GM19463 (cell line): ENCODE data around the gene CTDNEP1.

Experiments
- ATAC-seq: cut with Tn5 transposase; IDR thresholded peaks from one replicate; pipeline ENCODE4 v1.9.1; 2021; ENCODE audit warnings: mild to moderate bottlenecking, moderate library complexity; ENCODE audit not compliant: unreplicated experiment

The CTDNEP1 gene

DNA sequence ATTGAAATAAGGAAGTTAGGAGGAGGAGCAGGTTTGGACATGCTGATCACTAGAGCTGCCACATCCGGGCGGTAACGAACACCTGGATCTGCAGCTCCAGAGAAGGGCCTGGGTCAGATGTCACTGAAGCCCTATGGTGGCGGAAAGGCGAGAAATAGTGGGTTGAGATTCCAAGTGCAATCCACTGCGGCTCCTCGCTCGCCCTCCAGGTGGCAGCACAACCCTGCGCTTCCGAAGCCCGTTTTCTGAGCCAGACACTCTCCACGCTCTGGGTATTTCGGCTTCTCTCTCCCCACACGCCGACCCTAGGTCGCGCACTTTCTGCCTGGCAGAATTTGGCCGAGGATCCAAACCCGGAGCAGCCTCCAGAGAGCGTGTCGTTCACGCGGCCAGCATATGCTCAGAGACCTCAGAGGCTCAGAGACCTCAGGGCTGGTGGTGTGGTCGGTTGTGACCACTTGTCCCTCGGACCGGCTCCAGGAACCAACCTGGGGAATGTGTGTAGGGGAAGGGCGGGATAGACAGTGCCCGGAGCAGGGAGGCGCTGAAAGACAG lies 29.1 kb upstream of the CTDNEP1 start:
- peak; percentile 41 for ATAC-seq

DNA sequence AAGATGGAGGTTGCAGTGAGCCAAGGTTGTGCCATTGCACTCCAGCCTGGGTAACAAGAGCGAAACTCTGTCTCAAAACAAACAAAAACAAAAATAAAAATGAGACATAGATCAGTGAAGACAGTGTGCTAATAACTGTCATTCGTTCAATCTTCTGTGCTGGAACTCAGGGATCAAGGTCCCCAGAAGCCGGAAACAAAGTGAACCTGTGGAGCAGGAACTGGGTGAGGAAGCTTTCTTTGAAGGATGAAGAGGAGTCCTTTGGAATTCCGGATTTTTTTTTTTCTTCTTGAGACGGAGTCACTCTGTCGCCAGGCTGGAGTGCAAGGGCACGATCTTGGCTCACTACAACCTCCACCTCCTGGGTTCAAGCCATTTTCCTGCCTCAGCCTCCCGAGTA lies 27.9 kb upstream of the CTDNEP1 start:
- ATAC-seq = no peak

DNA sequence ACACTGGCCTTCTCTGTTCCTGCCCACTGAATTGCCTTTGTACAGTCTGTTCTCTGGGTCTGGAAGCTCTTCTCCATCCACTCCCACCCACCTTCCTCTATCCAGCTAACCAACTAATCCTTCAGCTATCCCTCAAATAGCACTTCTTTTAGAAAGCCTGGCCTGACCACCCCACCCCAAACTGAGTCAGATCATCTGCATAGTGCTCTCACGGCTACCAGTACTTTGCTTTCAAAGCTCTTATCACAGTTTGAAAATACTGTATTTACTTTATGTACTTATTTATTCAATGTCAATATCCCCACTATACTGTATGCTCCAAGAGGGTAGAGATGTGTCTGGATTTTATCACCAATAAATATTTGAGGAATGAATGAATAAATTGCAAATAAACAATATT lies 15.2 kb upstream of the CTDNEP1 start:
- no peak for ATAC-seq

DNA sequence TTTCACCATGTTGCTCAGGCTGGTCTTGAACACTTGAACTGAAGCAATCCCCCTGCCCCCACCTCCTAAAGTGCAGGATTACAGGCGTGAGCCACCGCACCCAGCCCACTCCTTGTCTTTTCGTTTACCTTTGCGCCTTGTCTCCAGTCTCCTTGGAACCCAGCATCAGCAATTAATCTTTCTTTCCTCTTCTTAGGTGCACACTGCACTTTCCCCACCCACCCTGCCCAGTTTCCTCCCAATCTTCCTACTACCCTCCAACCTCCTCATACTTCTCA lies 12.2 kb upstream of the CTDNEP1 start:
- no peak for ATAC-seq

DNA sequence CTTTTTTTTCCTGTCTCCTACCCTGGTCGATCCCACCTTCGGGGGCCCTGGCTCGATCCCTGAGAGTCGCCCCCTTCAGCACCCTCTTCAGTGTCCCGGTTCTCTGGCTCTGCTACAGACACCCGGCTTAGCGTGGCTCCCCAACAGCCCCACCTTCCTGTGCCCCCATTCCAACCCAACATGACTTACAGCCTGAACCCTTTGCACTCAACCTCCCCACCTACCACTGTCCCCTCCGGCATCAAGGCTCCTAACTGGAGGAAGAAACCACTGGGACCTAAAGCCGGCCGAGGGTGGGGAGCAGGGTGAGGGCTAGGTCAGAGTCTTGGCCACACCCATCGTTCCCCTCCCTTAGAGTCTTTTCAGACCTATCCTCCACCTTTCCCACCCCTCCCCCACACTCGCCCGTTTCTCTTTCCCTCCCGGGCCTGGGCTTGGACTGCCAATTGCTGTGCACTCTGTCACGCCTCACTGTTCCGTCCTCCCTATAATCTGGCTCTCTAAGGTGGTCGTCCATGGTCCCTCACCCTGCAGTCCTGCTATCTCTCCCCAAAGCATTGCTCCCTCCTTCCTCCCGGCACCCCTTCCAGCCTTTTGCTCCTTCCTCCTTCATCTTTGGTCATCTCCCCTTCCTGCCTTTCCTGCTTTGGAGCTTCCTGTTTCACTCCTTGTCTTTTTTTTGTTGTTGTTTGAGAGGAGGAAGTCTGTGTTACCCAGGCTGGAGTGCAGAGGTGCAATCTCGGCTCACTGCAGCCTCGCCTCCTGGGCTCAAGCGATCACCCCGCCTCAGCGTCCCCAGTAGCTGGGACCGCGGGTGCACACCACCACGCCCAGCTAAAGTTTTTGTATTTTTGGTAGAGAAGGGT lies 11.6 kb upstream of the CTDNEP1 start:
- ATAC-seq = no peak

DNA sequence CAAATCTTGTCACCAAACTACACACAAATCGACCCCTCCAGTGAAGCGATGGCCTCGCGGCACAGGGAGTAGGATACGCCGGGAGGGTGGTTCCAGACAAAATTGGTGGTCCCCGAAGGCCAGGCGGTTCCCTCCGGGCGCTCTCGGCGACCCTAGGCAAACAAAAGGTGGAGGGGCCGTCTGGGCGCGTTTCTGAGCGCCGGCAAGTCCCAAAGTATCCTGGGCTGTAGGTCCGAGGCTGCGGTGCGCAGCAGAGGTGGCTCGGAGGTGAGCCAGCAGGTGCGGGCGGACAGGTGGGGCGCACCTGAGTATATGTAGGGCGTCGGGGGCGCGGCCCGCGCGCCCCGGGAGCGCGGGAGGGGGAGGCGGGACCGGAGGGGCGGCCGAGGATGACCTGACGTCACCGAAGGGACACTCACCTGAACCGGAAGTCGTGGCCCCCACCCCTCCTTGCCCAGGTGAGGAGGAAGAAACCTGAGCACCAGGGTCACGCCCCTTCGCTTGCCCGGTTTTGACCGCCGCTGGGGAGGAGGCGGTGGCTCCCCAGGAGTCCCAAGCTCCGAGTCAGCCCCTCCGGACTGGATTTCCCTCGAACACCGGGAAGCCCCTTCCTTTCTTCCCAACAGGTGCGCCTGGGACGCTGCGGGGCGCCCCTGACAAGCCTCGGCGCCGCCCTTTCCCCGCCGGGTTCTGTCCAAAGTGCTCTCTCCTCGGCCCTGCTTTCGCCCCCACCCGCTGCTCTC lies 10.8 kb upstream of the CTDNEP1 start, which contains the start of gene CLDN7:
CLDN7 (minus strand) TSS at position 287 of the 743 bp plus-strand sequence. CDS start 435 bp downstream, outside the sequence.
- no peak for ATAC-seq

DNA sequence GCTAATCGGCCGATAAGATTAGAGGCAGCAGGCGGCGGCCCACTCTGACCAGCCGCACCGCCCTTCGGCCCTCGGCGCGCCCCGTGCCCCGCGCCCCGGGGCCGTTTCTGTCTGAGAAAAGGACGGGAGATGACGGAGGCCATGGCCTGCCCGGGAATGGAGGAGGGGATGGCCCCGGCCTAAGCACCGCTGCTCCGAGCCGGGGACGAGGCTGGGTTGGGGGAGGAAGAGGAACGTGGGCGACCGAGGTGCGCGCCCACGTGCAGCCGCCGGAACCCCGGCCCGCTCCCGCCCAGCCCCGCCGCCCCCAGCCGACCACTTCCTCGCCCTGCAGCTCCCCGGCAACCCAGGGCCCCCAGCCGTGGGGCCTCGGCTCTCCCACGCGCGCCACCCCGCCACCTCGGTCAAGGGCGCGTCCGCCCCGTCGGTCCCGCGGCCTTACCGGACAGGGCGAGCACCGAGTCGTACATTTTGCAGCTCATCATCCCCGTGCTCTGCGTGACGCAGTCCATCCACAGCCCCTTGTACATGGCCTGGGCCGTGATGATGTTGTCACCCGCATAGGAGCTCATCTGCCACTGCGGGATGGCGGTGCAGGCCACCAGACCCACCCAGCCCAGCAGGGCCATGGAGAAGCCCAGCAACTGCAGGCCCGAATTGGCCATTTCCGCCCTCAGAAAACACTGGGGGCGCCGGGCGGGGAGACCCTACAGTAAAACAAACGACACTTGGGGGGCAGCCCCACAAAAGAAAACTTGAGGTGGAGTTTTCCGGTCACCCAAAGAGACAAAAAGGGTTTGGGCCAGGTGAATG lies 10.1 kb upstream of the CTDNEP1 start:
- ATAC-seq = no peak

DNA sequence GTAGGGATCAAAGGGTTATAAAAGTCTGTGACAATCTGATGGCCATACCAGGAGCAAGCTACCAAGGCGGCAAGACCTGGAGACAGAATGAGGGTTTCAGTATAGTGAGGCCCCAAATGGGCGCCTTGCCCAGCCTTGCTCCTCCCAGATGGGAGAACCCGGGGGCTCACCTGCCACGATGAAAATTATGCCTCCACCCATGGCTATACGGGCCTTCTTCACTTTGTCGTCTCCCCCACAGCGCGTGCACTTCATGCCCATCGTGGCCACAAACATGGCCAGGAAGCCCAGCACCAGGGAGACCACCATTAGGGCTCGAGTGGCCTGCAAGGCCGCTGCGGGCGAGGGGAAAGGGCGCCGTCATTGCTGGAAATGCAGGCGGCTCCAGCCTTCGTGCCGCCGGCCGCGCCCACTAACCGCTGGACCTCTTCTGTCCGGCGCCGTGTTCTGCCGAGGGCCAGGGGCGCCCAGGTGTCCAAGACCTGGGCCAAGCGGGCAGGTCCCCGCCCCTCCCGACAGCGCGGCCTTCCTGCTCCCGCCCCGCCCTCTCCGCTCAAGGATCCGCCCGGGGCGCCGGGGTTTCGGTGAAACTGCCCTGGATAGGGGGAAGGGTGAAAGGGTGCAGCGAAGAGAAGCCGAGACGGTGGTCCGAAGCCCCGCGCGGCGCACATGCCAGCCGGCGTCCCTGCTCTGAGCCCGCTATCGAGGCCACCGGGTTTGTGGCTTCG lies 9.3 kb upstream of the CTDNEP1 start:
- ATAC-seq = no peak

DNA sequence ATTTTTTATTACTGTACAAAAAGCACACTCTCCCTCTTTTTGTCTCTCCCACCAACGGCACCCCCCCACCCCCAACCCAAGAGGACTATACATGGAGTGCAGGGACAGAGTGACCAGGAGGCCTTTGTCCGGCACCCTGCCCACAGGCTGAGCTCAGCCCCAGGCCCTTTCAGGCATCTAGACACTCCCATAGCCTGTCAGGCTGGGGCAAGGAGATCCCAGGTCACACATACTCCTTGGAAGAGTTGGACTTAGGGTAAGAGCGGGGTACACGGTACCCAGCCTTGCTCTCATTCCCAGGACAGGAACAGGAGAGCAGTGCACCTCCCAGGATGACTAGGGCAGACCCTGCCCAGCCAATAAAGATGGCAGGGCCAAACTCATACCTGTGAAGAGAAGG lies 8.6 kb upstream of the CTDNEP1 start:
- ATAC-seq = no peak

DNA sequence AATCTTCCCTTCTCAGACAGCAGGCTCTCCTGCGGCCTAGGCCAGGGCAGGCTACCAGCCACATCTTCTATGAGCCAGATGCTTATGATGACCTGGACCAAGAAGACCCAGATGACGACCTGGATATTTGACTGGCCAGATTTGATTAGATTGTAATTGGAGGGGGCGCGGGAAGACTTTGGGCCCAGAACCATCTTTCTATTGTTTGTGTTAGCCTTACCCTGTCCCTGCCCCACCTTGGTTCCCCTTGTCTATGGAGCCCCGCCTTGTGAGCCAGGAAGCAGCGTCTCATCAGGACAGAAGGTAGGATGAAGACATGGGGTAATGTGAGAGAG lies 8.0 kb upstream of the CTDNEP1 start:
- no peak for ATAC-seq

DNA sequence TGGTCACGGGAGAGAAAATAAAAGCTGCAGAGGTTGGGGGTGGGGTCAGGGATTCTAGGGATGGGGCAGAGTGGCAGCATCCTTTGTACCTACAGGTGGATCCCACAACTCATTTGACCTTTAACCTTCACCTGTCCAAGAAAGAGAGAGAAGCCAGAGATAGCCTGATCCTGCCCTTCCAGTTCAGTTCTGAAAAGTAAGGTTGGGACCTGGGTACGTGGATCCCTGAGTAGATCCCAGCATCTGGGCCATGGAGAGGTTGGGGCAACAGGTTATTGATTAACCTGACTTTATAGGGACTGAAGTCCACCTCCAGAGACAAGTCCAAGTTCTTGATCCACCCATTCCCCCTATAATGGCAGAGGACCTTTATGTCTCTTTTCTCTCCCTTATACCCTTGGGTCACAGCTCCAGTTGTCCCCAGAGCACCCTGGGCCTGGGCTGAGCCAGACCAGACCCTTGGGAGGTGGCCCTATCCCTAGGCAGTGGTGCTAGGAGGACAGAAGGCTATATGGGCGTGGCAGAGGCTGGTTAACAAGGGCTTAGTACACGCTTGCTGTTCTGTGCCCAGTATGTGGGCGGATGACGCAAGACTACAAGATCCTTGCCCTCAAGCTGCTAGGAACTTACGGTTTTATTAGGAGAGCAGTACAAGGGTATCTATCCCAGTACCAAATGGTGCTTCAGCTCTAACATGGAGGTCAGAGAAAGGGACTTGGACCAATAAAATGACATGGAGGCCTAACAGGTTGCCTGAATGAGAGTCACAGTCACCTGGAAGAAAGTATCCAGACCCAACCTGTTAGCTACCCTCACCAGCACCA lies 7.4 kb upstream of the CTDNEP1 start:
- ATAC-seq = no peak

DNA sequence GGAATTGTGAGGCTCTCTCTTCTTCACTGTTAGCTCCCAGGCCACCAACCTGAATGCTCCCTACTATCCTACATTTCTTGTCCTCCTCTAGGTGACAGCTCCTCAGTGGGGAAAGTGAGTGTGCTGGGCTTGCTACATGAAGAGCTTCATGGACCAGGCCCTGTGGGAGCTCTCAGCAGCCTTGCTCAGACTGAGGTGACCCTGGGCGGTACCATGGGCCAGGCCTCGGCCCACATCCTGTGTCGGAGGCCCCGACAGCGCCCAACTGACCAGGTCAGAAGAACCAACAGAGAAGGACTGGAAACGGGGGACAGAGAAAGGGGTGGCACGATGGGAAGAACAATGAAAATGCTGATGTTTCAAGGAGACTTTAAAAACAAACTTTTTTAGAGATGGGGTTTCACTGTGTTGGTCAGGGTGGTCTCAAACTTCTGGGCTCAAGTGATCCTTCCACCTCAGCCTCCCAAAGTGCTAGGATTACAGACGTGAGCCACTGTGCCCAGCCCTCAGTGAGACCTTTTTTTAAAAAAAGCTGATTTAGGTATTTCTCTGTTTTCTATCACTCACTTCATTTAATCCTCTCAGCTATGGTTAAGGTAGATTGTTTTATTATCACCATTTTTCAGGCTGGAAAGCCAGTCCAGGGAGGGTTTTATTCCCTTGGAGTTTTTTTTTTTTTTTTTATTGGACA lies 5.4 kb upstream of the CTDNEP1 start:
- ATAC-seq = no peak

DNA sequence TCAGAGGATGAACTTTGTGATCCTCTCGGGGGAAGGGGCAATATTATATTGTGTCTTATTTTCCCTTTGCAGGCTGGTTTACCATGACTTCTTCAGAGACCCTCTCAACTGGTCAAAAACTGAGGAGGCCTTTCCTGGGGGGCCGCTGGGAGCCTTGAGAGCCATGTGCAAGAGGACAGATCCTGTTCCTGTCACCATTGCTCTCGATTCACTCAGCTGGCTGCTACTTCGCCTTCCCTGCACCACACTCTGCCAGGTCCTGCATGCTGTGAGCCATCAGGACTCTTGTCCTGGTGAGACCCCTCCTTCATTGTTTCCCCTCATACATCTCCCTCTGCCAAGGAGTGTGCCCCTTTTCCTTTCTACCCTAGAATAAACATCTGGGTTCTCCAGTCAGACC lies 3.0 kb upstream of the CTDNEP1 start:
- no peak for ATAC-seq

DNA sequence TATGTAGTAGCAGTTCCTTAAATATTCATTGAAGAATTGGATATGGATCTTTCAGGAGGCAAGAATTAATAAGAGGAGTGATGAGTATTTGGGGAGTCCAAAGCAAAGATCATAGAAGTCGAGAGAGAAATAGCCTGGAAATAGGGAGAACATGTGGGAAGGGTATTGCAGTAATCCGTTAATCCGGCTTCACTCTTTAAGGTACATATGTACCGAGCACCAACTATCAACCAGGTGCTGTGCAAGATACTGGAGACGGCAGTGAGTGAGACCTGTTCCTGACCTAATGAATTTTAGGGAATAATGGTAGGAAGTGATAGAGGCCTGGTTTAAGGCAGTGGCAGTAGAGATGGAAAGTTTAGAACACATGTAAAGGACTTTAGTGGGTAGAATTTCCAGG lies 1.5 kb upstream of the CTDNEP1 start:
- ATAC-seq = no peak

DNA sequence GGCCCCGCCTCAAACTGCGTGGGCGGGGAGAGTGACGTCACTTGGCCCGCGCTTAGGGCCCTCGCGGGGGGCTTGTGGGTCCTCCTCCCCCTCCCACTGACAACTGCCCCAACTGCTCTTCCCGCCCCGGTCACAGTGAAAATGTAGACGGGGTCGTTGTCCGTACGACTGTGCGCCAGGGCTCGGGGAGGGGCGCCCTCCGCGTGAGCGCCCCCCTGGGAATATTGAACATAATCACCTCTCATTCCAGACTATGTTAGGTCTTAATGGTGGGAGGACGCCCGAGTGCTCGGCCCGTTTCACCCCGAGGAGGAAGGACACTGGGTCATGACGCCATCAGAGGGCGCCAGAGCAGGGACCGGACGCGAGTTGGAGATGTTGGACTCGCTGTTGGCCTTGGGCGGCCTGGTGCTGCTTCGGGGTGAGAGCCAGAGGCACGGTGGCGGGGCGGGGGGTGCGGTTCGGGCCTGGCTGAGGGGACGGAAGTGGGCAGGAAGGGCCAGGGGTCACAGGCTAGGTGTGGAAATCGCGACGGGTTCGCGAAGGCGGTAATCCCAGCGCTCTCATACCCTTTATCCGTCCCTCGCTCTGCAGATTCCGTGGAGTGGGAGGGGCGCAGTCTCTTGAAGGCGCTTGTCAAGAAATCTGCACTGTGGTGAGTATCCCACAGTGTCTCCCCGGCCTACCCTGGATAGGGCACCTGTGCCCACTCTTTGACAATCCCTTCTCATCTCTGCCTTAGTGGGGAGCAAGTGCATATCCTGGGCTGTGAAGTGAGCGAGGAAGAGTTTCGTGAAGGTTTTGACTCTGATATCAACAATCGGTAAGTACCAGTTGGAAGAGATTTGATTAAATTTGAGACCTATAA lies 876 bp upstream of the CTDNEP1 start, which contains the start of gene ELP5:
ELP5 (plus strand) TSS at position 40 of the 868 bp plus-strand sequence; CDS start at position 376, 336 bp downstream.
- peak; percentile 45 for ATAC-seq

DNA sequence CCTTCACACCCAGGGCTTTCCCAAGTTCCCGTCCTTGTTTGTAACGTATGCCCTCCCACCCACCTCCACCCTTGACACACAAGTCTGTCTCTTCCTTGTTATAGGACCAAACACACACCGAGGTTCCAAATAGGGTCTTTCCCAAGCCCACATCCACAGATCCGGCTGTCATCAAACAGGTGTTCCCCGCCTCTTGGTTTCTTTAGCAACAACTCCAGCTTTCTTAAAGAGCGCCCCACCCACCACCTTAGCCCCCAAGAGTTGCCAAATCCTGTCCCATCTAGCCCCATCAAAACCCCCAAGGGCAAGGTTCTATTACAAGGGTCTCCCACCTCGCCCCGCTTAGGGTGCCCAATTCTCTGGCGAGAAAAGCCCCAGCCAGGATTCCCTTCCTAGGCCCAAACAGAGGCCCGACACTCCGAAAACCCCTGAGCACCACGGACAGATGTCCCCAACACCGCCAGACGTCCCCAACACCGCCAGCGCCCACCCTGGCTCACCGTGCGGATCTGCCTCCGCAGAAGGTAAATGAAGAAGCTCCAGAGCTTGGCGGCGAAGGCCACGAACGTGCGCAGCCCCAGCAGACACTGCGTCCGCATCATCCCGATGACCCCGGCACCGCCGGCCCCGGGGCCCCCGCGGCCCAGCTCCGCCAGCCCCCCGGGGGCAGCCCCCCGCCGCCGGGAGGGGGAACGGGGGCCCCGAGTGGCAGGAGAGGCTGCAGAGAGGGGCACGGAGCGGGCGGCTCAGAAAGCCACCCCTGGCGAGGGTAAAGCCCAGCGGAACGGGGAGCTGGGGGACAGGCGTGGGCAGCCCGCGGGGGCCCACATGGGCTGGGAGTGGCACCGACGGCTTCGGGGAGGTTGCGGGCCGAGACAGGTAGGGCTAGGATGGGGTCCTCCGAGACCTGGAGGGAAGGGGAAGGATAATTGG lies 573 bp downstream of the CTDNEP1 start:
- no peak for ATAC-seq

DNA sequence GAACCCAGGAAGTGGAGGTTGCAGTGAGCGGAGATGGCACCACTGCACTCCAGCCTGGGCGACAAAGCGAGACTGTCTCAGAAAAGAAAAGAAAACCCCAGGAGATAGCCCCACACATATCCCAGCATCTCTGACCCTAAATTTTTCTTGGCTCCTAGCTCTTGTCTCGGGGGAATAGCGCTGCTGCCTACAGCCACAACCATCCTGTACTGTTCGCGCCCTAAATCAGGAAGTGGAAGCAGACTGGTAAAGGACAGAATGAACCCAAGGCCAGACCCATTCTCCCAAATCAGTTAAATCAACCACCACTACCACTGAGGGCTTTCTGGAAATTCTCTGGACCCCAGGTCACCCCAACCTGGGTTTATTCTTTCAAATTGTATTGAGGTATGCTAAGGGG lies 1.7 kb downstream of the CTDNEP1 start:
- ATAC-seq = no peak
